ENCODE results near the gene GFRA4.

DNA sequence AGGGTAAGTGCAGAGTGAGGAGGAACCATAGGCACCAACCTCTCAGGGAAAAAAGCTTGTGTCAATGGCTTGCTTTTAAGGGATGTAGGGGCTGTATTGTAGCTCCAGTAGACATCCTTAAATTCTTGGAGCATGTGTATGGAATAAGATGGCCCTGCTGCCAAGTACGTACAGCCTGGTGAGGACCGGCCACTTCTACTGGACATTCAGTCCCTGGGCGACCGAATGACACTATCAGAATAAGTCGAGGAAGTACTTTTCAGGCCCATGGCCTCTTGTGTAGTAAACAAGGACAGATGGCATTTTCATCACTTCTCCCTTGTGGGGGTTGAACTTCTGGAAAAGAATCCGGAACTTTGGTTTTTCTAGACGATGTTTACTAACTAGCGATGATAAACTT lies 32.8 kb downstream of the GFRA4 start:
- TF ChIP-seq, protein P1, sequence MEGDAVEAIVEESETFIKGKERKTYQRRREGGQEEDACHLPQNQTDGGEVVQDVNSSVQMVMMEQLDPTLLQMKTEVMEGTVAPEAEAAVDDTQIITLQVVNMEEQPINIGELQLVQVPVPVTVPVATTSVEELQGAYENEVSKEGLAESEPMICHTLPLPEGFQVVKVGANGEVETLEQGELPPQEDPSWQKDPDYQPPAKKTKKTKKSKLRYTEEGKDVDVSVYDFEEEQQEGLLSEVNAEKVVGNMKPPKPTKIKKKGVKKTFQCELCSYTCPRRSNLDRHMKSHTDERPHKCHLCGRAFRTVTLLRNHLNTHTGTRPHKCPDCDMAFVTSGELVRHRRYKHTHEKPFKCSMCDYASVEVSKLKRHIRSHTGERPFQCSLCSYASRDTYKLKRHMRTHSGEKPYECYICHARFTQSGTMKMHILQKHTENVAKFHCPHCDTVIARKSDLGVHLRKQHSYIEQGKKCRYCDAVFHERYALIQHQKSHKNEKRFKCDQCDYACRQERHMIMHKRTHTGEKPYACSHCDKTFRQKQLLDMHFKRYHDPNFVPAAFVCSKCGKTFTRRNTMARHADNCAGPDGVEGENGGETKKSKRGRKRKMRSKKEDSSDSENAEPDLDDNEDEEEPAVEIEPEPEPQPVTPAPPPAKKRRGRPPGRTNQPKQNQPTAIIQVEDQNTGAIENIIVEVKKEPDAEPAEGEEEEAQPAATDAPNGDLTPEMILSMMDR (IDR thresholded peaks at IDR 0.05) = no peak
- TF ChIP-seq, protein P2, sequence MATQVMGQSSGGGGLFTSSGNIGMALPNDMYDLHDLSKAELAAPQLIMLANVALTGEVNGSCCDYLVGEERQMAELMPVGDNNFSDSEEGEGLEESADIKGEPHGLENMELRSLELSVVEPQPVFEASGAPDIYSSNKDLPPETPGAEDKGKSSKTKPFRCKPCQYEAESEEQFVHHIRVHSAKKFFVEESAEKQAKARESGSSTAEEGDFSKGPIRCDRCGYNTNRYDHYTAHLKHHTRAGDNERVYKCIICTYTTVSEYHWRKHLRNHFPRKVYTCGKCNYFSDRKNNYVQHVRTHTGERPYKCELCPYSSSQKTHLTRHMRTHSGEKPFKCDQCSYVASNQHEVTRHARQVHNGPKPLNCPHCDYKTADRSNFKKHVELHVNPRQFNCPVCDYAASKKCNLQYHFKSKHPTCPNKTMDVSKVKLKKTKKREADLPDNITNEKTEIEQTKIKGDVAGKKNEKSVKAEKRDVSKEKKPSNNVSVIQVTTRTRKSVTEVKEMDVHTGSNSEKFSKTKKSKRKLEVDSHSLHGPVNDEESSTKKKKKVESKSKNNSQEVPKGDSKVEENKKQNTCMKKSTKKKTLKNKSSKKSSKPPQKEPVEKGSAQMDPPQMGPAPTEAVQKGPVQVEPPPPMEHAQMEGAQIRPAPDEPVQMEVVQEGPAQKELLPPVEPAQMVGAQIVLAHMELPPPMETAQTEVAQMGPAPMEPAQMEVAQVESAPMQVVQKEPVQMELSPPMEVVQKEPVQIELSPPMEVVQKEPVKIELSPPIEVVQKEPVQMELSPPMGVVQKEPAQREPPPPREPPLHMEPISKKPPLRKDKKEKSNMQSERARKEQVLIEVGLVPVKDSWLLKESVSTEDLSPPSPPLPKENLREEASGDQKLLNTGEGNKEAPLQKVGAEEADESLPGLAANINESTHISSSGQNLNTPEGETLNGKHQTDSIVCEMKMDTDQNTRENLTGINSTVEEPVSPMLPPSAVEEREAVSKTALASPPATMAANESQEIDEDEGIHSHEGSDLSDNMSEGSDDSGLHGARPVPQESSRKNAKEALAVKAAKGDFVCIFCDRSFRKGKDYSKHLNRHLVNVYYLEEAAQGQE (IDR thresholded peaks at IDR 0.05) = no peak
- no peak for TF ChIP-seq EHMT2 (IDR thresholded peaks at IDR 0.05; ENCODE audit: low read depth)
- TF ChIP-seq RFX5 (IDR thresholded peaks at IDR 0.05) = no peak
- TF ChIP-seq ESRRA (IDR thresholded peaks at IDR 0.05; ENCODE audit: borderline replicate concordance, low read length) = no peak
- TF ChIP-seq, protein P3, sequence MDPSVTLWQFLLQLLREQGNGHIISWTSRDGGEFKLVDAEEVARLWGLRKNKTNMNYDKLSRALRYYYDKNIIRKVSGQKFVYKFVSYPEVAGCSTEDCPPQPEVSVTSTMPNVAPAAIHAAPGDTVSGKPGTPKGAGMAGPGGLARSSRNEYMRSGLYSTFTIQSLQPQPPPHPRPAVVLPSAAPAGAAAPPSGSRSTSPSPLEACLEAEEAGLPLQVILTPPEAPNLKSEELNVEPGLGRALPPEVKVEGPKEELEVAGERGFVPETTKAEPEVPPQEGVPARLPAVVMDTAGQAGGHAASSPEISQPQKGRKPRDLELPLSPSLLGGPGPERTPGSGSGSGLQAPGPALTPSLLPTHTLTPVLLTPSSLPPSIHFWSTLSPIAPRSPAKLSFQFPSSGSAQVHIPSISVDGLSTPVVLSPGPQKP (IDR thresholded peaks at IDR 0.05; ENCODE audit: low read depth, low read length) = no peak
- TF ChIP-seq POLR2A (IDR thresholded peaks at IDR 0.05; ENCODE audit: low read length) = no peak
- TF ChIP-seq RNF2 (IDR thresholded peaks at IDR 0.05; ENCODE audit: borderline replicate concordance, low read depth) = no peak
- TF ChIP-seq, protein P4, sequence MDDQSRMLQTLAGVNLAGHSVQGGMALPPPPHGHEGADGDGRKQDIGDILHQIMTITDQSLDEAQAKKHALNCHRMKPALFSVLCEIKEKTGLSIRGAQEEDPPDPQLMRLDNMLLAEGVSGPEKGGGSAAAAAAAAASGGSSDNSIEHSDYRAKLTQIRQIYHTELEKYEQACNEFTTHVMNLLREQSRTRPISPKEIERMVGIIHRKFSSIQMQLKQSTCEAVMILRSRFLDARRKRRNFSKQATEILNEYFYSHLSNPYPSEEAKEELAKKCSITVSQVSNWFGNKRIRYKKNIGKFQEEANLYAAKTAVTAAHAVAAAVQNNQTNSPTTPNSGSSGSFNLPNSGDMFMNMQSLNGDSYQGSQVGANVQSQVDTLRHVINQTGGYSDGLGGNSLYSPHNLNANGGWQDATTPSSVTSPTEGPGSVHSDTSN (IDR thresholded peaks at IDR 0.05) = no peak
